RWPE2 (cell line): Measurements from ENCODE around the gene ZBTB17.

Experiments
- ATAC-seq: fragments of 200-7000 bp; cut with Tn5 transposase; 3 replicates; pipeline ENCODE4 v1.9.1; 2021; ENCODE audit warnings: low read depth
- DNase-seq: peaks from one replicate; pipeline ENCODE4 v3.0.0-alpha.2; 2020; ENCODE audit warnings: low spot score
- H3K27ac ChIP-seq: fragments of 450-650 bp; 2 replicates; pipeline ENCODE4 v1.5.1; 2017; ENCODE audit warnings: mild to moderate bottlenecking; ENCODE audit not compliant: poor library complexity, severe bottlenecking
- H3K27me3 ChIP-seq: fragments of 250-450 bp; sonication (Bioruptor Pico); 2 replicates; pipeline ENCODE4 v1.5.1; 2021; ENCODE audit warnings: mild to moderate bottlenecking, moderate library complexity; ENCODE audit not compliant: insufficient read depth, poor library complexity, severe bottlenecking
- H3K36me3 ChIP-seq: fragments of 250-450 bp; sonication (Bioruptor Pico); 2 replicates; pipeline ENCODE4 v1.5.1; 2020; ENCODE audit warnings: low read depth, mild to moderate bottlenecking, moderate library complexity
- H3K4me1 ChIP-seq: fragments of 250-450 bp; sonication (Bioruptor Pico); 2 replicates; pipeline ENCODE4 v1.5.1; 2021; ENCODE audit warnings: mild to moderate bottlenecking, moderate library complexity; ENCODE audit not compliant: insufficient read depth, poor library complexity, severe bottlenecking
- H3K4me3 ChIP-seq: fragments of 250-450 bp; sonication (Bioruptor Pico); 2 replicates; pipeline ENCODE4 v1.5.1; 2021; ENCODE audit warnings: mild to moderate bottlenecking, moderate library complexity; ENCODE audit not compliant: severe bottlenecking
- H3K9me3 ChIP-seq: fragments of 250-450 bp; sonication (Bioruptor Pico); 2 replicates; pipeline ENCODE4 v1.5.1; 2021; ENCODE audit warnings: mild to moderate bottlenecking, moderate library complexity; ENCODE audit not compliant: severe bottlenecking
- CTCF ChIP-seq: fragments of 450-650 bp; IDR thresholded peaks from one replicate; pipeline ENCODE4 v1.5.1; 2017; ENCODE audit warnings: mild to moderate bottlenecking, moderate library complexity; ENCODE audit not compliant: poor library complexity, severe bottlenecking

ZBTB17 gene

GRCh38 chr1:15911927-15912326 lies 64.0 kb downstream of the ZBTB17 start:
- no peak for DNase-seq
- peaks cover 17% of the 10 kb centered on the region for H3K4me1 ChIP-seq
- no peak for TF ChIP-seq CTCF
- H3K4me3 ChIP-seq = no peak overlapping the region
- no peaks in the 10 kb centered on the region for H3K9me3 ChIP-seq
- H3K27me3 ChIP-seq = no peaks in the 10 kb centered on the region
- peaks cover 95% of the 10 kb centered on the region for H3K36me3 ChIP-seq
- no peak overlapping the region for H3K27ac ChIP-seq
- ATAC-seq = no peak

DNA sequence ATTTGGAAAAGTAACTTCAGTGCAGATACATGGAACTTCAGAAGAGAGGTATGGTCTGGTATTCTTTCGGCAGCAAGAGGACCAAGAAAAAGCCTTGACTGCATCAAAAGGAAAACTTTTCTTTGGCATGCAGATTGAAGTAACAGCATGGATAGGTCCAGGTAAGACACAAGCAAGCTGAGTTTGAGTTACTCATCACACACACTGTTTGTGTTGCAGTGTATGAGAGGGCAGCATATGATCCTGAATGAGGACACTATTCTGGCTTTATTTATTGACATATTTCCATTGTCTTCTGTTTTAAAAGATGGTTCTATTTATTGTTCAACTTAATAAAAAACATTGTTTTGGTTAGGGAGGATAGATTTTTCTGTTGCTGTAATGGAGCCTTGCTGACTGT lies 64.8 kb downstream of the ZBTB17 start:
- TF ChIP-seq CTCF = no peak
- H3K27me3 ChIP-seq = no peaks in the 10 kb centered on the region
- H3K27ac ChIP-seq = no peak overlapping the region
- no peaks in the 10 kb centered on the region for H3K9me3 ChIP-seq
- ATAC-seq (no peak), DNase-seq (no peak)
- H3K4me3 ChIP-seq = no peak overlapping the region
- H3K36me3 ChIP-seq = peaks cover 90% of the 10 kb centered on the region
- H3K4me1 ChIP-seq = peaks cover 12% of the 10 kb centered on the region

DNA sequence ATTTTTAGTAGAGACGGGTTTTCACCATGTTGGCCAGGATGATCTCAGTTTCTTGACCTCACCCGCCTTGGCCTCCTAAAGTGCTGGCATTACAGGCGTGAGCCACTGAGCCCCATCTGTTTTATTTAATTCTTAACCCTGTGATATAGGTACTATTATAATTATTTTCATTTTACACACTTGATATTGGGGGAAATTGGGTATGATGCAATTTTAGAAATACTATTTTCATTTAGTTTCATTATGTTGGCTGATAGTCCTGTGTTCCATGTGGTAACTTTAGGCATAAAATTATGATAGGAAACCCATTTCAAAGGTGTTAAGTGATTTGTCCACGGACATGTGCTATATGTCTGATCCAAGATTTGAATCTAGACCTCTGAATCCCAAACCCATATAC lies 67.3 kb downstream of the ZBTB17 start:
- DNase-seq = no peak

DNA sequence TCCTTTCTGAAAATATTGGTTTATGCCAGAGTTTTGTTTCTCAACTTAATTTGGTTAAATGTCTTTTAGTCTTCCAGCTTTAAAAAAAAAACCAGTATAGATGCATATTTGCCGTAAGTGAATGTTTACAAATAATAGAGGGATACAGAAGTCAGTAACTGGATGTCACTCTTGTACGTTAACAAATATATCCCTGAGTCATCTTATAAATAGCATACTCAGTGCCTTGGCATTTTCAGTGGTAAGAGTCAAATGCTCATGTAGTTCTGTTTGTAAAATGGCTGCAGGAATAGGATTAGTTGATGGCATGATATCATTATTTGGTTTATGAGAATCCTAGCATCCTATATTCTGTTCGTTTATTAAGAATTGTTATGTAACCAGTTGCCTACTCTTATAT lies 73.0 kb downstream of the ZBTB17 start:
- peak; percentile 95 for ATAC-seq

More for the DNA sequence above, 67.3 kb downstream of the ZBTB17 start:
- TF ChIP-seq CTCF = no peak
- no peaks in the 10 kb centered on the region for H3K27me3 ChIP-seq
- ATAC-seq = no peak
- H3K27ac ChIP-seq = no peak overlapping the region
- peaks cover 84% of the 10 kb centered on the region for H3K36me3 ChIP-seq
- no peaks in the 10 kb centered on the region for H3K9me3 ChIP-seq
- H3K4me1 ChIP-seq = peaks cover 5% of the 10 kb centered on the region
- no peak overlapping the region for H3K4me3 ChIP-seq

More for the DNA sequence above, 73.0 kb downstream of the ZBTB17 start:
- Histone ChIP-seq H3K4me3 (no peak overlapping the region), H3K4me1 (peaks cover 31% of the 10 kb centered on the region), H3K27me3 (no peaks in the 10 kb centered on the region), H3K27ac (peak overlapping the region; percentile 32), H3K9me3 (no peaks in the 10 kb centered on the region), H3K36me3 (peaks cover 52% of the 10 kb centered on the region)
- no peak for DNase-seq
- no peak for TF ChIP-seq CTCF
